ENCODE data around the gene SUGCT. TPM values are rescaled to one million over a fixed set of nuclear protein-coding genes. Genes with fewer than 3 reads are reported as not detected.

SUGCT gene
- total RNA-seq, 1 experiment from 2014 or later = 5.4 TPM

DNA sequence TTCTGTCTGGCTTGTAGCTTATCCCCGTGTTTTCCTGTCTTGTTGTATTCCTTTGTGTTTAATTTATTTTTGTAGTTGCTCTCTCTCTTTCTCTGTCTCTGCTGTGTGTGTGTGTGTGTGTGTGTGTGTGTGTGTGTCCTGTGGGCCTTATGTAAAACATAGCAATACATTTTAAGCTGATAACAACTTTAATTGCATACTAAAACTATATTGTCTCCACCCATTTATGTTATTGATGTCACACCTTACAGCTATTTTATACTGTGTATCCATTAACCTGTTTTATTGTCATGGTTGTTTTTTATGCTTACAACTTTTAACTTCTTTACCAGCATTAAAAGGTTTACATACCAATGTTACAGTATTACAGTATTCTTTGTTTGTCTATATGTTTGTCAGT lies 293.6 kb downstream of the SUGCT start:
- Mint-ChIP-seq H3K27ac (no peak overlapping the region), H3K36me3 (ENCODE audit: insufficient read depth in 1 of 3, low read depth in 3 of 3) (peaks cover 0 to 8% (median 2%) of the 10 kb centered on the region in 3 experiments; a peak in 3 of 7 replicates), H3K9me3 (peaks cover 5 to 13% of the 10 kb centered on the region in 2 experiments; a peak in 4 of 5 replicates), H3K27me3 (ENCODE audit: low read depth) (no peaks in the 10 kb centered on the region), H3K4me3 (no peak overlapping the region), H3K4me1 (no peaks in the 10 kb centered on the region)
- H4K20me1 ChIP-seq (ENCODE audit: control insufficient read depth, insufficient read depth, insufficient read length) = no peaks in the 10 kb centered on the region
- no peak overlapping the region for H3K4me2 ChIP-seq (ENCODE audit: insufficient read depth, insufficient read length, low read length)
- no peak overlapping the region for H2BK5ac ChIP-seq (ENCODE audit: insufficient read length, low read length)
- H4K91ac ChIP-seq (ENCODE audit: insufficient read length, low read depth, low read length) = no peak overlapping the region
- TF ChIP-seq, protein P1, sequence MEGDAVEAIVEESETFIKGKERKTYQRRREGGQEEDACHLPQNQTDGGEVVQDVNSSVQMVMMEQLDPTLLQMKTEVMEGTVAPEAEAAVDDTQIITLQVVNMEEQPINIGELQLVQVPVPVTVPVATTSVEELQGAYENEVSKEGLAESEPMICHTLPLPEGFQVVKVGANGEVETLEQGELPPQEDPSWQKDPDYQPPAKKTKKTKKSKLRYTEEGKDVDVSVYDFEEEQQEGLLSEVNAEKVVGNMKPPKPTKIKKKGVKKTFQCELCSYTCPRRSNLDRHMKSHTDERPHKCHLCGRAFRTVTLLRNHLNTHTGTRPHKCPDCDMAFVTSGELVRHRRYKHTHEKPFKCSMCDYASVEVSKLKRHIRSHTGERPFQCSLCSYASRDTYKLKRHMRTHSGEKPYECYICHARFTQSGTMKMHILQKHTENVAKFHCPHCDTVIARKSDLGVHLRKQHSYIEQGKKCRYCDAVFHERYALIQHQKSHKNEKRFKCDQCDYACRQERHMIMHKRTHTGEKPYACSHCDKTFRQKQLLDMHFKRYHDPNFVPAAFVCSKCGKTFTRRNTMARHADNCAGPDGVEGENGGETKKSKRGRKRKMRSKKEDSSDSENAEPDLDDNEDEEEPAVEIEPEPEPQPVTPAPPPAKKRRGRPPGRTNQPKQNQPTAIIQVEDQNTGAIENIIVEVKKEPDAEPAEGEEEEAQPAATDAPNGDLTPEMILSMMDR (conservative IDR thresholded peaks at IDR 0.05) = no peak
- no peak overlapping the region for H2BK120ac ChIP-seq (ENCODE audit: low read depth, low read length, poor library complexity, severe bottlenecking)
- H3K4me1 ChIP-seq (ENCODE audit: insufficient read depth, low read length) = no peaks in the 10 kb centered on the region
- no peak overlapping the region for H2BK12ac ChIP-seq (ENCODE audit: insufficient read length, low read depth, low read length)
- H3K23ac ChIP-seq (ENCODE audit: insufficient read length, low read depth, low read length) = no peak overlapping the region
- no peak overlapping the region for H4K5ac ChIP-seq (ENCODE audit: insufficient read length, low read depth, low read length)
- no peak overlapping the region for H3K9ac ChIP-seq (ENCODE audit: extremely low read depth, insufficient read length, low read length)
- no peak overlapping the region for H3T11ph ChIP-seq (ENCODE audit: low read length)
- no CpG with 5 or more reads among the region's 1 CpG for WGBS (ENCODE audit: extremely low coverage, insufficient read length, low lambda C conversion rate)
- no peak overlapping the region for H2BK15ac ChIP-seq (ENCODE audit: low read depth, low read length)
- no peak overlapping the region for H3K14ac ChIP-seq (ENCODE audit: insufficient read depth, low read length)
- no peak overlapping the region for H4K8ac ChIP-seq (replicated peaks; ENCODE audit: insufficient read length, low read depth, low read length)
- no peaks in the 10 kb centered on the region for H3K9me3 ChIP-seq (ENCODE audit: control insufficient read depth, low read depth, low read length)
- no peak overlapping the region for H3K18ac ChIP-seq (ENCODE audit: insufficient read length, low read depth, low read length)
- no peaks in the 10 kb centered on the region for H3K23me2 ChIP-seq (ENCODE audit: insufficient read length, low read depth, low read length, poor library complexity, severe bottlenecking)
- H3K27ac ChIP-seq (ENCODE audit: insufficient read length, low read depth, low read length) = no peak overlapping the region
- no peaks in the 10 kb centered on the region for H3K27me3 ChIP-seq (ENCODE audit: insufficient read depth, low read length)
- no peak overlapping the region for H2AK5ac ChIP-seq (ENCODE audit: insufficient read length, low read length)
- H3K56ac ChIP-seq (ENCODE audit: insufficient read length, low read depth, low read length) = no peak overlapping the region
- H3K4ac ChIP-seq (ENCODE audit: low read depth, low read length) = no peak overlapping the region
- no peak overlapping the region for H2AFZ ChIP-seq (ENCODE audit: low read length)
- H2BK20ac ChIP-seq (ENCODE audit: low read depth, low read length, poor library complexity, severe bottlenecking) = no peak overlapping the region
- DNase-seq = no peak
- H3K79me2 ChIP-seq (ENCODE audit: insufficient read depth, low read length) = no peaks in the 10 kb centered on the region
- no peaks in the 10 kb centered on the region for H3K79me1 ChIP-seq (ENCODE audit: insufficient read depth, low read depth, low read length, poor library complexity, severe bottlenecking)
